ENCODE data around the gene SSR2.

- TF ChIP-seq, protein P1, sequence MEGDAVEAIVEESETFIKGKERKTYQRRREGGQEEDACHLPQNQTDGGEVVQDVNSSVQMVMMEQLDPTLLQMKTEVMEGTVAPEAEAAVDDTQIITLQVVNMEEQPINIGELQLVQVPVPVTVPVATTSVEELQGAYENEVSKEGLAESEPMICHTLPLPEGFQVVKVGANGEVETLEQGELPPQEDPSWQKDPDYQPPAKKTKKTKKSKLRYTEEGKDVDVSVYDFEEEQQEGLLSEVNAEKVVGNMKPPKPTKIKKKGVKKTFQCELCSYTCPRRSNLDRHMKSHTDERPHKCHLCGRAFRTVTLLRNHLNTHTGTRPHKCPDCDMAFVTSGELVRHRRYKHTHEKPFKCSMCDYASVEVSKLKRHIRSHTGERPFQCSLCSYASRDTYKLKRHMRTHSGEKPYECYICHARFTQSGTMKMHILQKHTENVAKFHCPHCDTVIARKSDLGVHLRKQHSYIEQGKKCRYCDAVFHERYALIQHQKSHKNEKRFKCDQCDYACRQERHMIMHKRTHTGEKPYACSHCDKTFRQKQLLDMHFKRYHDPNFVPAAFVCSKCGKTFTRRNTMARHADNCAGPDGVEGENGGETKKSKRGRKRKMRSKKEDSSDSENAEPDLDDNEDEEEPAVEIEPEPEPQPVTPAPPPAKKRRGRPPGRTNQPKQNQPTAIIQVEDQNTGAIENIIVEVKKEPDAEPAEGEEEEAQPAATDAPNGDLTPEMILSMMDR (IDR thresholded peaks at IDR 0.05; ENCODE audit: insufficient read depth, low read length, poor library complexity, severe bottlenecking): no peak
- no peak for TF ChIP-seq EZH2phosphoT487 (conservative IDR thresholded peaks at IDR 0.05; ENCODE audit: low read length)
These were observed 832 bp downstream of the SSR2 start for GRCh38 chr1:156019946-156020292.
